H1 (cell line): Measurements from ENCODE around the gene POLR3F. TPM values are rescaled to one million over a fixed set of nuclear protein-coding genes. Genes with fewer than 3 reads are reported as not detected.

Source experiments
- CTBP2 ChIP-seq: IDR thresholded peaks from 2 replicates; pipeline ENCODE4 v1.7.0; 2011; ENCODE audit warnings: borderline replicate concordance, mild to moderate bottlenecking, moderate library complexity, mixed read lengths, low read length; ENCODE audit not compliant: insufficient read depth, insufficient read length
- HDAC6 ChIP-seq: IDR thresholded peaks from one replicate; pipeline ENCODE4 v1.7.1; 2012; ENCODE audit warnings: low read depth, mild to moderate bottlenecking, inconsistent platforms, low read length, moderate library complexity
- KDM1A ChIP-seq: fragments of 200-600, 300-600 bp; sonication (generic); IDR thresholded peaks from 2 replicates; pipeline ENCODE4 v1.7.1; 2016; ENCODE audit warnings: mild to moderate bottlenecking, low read length, borderline replicate concordance
- RBBP5 ChIP-seq: IDR thresholded peaks from 2 replicates; pipeline ENCODE4 v1.7.1; 2012; ENCODE audit warnings: low read depth, mild to moderate bottlenecking, inconsistent platforms, low read length, moderate library complexity, borderline replicate concordance
- RXRA ChIP-seq: IDR thresholded peaks from 2 replicates; pipeline ENCODE4 v1.6.1; 2011; ENCODE audit warnings: low read depth, mild to moderate bottlenecking, low read length, moderate library complexity; ENCODE audit not compliant: insufficient read depth
- SIN3A ChIP-seq, 2 experiments: IDR thresholded peaks in 1 of 2; conservative IDR thresholded peaks in 1 of 2; 2 replicates each; pipeline ENCODE4 v1.6.1; 2011 to 2012; ENCODE audit warnings: low read length in 2 of 2, improper control_type of control experiment in 1 of 2, low read depth in 1 of 2, mild to moderate bottlenecking in 1 of 2
- SUZ12 ChIP-seq: fragments of 200-600 bp; sonication (generic); IDR thresholded peaks from 2 replicates; pipeline ENCODE4 v1.6.1; 2012; ENCODE audit warnings: mild to moderate bottlenecking, inconsistent platforms, low read length, moderate library complexity, mixed read lengths
- TBP ChIP-seq: IDR thresholded peaks from 2 replicates; pipeline ENCODE4 v1.6.1; 2011; ENCODE audit warnings: low read depth, low read length, improper control_type of control experiment
- ZNF274 ChIP-seq: IDR thresholded peaks from 2 replicates; pipeline ENCODE4 v1.7.0; 2012; ENCODE audit warnings: low read length, borderline replicate concordance; ENCODE audit errors: extremely low read depth
- polyA plus RNA-seq, 7 experiments: library from polyadenylated mRNA; depleted of rRNA in 3 of 7; stranded (reverse) in 5 of 7; unstranded in 2 of 7; fragments of >200 nt in 5 of 7; fragments of 200-250 nt in 2 of 7; gene quantifications; 1 replicate in 5 of 7; 2 replicates in 1 of 7; 4 replicates in 1 of 7; pipeline versions ENCODE4 v1.2.1 to v1.2.3, GENCODE V29; 2011 to 2013; ENCODE audit warnings: missing spikeins in 2 of 7, mixed read lengths in 2 of 7
- total RNA-seq: library from RNA; stranded (reverse); fragmentation: NEBNext Ultra II Directional; extraction: Animal tissue kit (Norgen Biotek cat#: 25700); gene quantifications from 2 replicates; pipeline ENCODE4 v1.2.1, GENCODE V29; 2021
- TF ChIP-seq, protein P1 (sequence below): fragments of 300-600 bp; sonication (generic); IDR thresholded peaks from 2 replicates; pipeline ENCODE4 v1.7.1; 2012; ENCODE audit warnings: low read length, moderate library complexity, mild to moderate bottlenecking, inconsistent platforms; ENCODE audit not compliant: insufficient replicate concordance

POLR3F gene
- total and polyA plus RNA-seq, 2 of the 8 experiments (the other 6 are each of a cell fraction or from before 2014, with no cell fraction given) = 5.7 to 14.0 TPM

DNA sequence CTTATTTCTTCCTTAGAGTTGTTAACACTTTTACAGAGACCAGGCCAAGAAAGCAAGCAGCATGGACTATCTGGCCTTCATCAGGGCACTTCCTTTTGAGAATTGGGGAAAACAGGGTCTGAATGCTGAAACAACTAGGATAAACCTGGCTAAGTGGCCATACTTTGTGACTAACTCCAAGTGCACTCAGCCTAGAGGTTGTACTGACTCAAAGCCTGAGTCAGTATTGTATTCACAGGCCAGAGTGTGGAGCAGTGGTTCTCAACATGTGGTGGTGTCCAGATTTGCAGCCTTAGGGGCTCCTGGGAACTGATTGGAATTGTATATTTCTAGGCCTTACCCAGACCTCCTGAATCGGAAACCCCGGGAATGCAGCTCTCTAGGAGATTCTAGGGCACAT is 60.6 kb downstream of the POLR3F start (continued):
- TF ChIP-seq, protein P1, sequence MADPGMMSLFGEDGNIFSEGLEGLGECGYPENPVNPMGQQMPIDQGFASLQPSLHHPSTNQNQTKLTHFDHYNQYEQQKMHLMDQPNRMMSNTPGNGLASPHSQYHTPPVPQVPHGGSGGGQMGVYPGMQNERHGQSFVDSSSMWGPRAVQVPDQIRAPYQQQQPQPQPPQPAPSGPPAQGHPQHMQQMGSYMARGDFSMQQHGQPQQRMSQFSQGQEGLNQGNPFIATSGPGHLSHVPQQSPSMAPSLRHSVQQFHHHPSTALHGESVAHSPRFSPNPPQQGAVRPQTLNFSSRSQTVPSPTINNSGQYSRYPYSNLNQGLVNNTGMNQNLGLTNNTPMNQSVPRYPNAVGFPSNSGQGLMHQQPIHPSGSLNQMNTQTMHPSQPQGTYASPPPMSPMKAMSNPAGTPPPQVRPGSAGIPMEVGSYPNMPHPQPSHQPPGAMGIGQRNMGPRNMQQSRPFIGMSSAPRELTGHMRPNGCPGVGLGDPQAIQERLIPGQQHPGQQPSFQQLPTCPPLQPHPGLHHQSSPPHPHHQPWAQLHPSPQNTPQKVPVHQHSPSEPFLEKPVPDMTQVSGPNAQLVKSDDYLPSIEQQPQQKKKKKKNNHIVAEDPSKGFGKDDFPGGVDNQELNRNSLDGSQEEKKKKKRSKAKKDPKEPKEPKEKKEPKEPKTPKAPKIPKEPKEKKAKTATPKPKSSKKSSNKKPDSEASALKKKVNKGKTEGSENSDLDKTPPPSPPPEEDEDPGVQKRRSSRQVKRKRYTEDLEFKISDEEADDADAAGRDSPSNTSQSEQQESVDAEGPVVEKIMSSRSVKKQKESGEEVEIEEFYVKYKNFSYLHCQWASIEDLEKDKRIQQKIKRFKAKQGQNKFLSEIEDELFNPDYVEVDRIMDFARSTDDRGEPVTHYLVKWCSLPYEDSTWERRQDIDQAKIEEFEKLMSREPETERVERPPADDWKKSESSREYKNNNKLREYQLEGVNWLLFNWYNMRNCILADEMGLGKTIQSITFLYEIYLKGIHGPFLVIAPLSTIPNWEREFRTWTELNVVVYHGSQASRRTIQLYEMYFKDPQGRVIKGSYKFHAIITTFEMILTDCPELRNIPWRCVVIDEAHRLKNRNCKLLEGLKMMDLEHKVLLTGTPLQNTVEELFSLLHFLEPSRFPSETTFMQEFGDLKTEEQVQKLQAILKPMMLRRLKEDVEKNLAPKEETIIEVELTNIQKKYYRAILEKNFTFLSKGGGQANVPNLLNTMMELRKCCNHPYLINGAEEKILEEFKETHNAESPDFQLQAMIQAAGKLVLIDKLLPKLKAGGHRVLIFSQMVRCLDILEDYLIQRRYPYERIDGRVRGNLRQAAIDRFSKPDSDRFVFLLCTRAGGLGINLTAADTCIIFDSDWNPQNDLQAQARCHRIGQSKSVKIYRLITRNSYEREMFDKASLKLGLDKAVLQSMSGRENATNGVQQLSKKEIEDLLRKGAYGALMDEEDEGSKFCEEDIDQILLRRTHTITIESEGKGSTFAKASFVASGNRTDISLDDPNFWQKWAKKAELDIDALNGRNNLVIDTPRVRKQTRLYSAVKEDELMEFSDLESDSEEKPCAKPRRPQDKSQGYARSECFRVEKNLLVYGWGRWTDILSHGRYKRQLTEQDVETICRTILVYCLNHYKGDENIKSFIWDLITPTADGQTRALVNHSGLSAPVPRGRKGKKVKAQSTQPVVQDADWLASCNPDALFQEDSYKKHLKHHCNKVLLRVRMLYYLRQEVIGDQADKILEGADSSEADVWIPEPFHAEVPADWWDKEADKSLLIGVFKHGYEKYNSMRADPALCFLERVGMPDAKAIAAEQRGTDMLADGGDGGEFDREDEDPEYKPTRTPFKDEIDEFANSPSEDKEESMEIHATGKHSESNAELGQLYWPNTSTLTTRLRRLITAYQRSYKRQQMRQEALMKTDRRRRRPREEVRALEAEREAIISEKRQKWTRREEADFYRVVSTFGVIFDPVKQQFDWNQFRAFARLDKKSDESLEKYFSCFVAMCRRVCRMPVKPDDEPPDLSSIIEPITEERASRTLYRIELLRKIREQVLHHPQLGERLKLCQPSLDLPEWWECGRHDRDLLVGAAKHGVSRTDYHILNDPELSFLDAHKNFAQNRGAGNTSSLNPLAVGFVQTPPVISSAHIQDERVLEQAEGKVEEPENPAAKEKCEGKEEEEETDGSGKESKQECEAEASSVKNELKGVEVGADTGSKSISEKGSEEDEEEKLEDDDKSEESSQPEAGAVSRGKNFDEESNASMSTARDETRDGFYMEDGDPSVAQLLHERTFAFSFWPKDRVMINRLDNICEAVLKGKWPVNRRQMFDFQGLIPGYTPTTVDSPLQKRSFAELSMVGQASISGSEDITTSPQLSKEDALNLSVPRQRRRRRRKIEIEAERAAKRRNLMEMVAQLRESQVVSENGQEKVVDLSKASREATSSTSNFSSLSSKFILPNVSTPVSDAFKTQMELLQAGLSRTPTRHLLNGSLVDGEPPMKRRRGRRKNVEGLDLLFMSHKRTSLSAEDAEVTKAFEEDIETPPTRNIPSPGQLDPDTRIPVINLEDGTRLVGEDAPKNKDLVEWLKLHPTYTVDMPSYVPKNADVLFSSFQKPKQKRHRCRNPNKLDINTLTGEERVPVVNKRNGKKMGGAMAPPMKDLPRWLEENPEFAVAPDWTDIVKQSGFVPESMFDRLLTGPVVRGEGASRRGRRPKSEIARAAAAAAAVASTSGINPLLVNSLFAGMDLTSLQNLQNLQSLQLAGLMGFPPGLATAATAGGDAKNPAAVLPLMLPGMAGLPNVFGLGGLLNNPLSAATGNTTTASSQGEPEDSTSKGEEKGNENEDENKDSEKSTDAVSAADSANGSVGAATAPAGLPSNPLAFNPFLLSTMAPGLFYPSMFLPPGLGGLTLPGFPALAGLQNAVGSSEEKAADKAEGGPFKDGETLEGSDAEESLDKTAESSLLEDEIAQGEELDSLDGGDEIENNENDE = no peak
- TF ChIP-seq SUZ12 = no peak
- no peak for TF ChIP-seq KDM1A
- TF ChIP-seq CTBP2 = no peak
- no peak for TF ChIP-seq RXRA
- no peak for TF ChIP-seq ZNF274
- no peak for TF ChIP-seq SIN3A (conservative IDR thresholded peaks at IDR 0.05 in 1 of 2, IDR thresholded peaks at IDR 0.05 in 1 of 2; ENCODE audit: low read depth in 1 of 2, low read length in 2 of 2)
- TF ChIP-seq HDAC6 = no peak
- TF ChIP-seq TBP = no peak
- TF ChIP-seq RBBP5 = no peak
